Measurements from ENCODE around the gene CAB39.

The CAB39 gene

DNA sequence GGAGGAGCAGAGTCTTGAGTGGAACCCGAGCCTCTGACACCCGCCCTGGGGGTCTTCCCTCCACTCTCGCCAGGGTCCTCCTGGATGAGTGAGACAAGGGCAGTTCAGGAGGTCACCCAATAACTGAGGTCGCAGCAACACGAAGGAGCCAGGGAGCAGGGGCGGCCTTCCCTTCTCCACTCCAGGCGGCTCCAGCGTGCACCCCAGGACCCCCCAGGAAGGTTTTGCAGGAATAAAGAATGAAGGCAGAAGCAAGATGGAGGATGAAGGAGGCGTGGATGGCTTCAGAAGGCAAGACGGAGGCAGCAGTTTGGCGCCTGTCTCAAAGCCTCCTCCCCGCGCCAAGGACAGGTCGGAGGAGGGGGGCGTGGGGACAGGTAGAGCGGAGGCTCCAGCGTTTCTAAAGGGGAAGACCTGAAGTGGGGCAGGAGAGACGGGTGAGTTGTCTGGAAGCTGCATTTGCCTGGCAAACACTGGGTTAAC lies 151.5 kb downstream of the CAB39 start:
- H3K4me3 Mint-ChIP-seq: peak overlapping the region; percentile 98
- no peaks in the 10 kb centered on the region for H3K36me3 Mint-ChIP-seq (ENCODE audit: low read depth)
- H3K27ac Mint-ChIP-seq: no peak overlapping the region
- peaks cover 17% of the 10 kb centered on the region for H3K4me1 Mint-ChIP-seq (ENCODE audit: low read depth)
- peaks cover 69% of the 10 kb centered on the region for H3K27me3 Mint-ChIP-seq (ENCODE audit: low read depth)
- H3K9me3 Mint-ChIP-seq: no peaks in the 10 kb centered on the region

DNA sequence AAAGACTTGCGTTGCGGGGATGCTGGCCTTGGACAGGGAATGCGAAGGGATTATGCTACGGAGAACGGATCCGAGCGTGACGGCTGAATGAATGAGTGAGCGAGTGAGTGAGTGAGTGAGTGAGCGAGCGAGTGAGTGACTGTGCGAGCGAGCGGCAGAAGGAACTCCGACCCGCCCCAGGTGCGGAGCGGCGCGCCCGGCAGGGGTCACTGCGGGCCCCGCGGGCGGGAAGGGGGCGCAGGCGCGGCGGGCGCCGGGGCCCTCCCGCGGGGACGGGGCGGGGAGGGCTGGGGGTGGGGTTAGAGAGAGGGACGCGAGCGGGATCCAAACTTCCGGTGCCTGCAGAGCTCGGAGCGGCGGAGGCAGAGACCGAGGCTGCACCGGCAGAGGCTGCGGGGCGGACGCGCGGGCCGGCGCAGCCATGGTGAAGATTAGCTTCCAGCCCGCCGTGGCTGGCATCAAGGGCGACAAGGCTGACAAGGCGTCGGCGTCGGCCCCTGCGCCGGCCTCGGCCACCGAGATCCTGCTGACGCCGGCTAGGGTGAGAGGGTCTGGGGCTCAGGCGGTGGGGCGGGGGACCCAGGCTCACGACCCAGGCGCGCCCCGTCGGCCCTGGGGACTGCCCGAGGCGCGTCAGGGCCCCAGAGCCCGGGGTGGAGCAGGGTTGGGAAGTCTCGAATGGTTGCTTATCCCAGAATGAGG lies 152.1 kb downstream of the CAB39 start, which contains the start of gene ITM2C:
Gene ITM2C (plus strand): TSS at position 338 of the 702 bp plus-strand sequence. CDS start 84 bp downstream, at position 422.
- Mint-ChIP-seq H3K27me3 (ENCODE audit: low read depth) (peaks cover 63% of the 10 kb centered on the region), H3K36me3 (ENCODE audit: low read depth) (no peaks in the 10 kb centered on the region), H3K9me3 (no peaks in the 10 kb centered on the region), H3K4me1 (ENCODE audit: low read depth) (peaks cover 17% of the 10 kb centered on the region), H3K27ac (no peak within 1 kb of the TSS), H3K4me3 (peak within 1 kb of the TSS; percentile 98)

DNA sequence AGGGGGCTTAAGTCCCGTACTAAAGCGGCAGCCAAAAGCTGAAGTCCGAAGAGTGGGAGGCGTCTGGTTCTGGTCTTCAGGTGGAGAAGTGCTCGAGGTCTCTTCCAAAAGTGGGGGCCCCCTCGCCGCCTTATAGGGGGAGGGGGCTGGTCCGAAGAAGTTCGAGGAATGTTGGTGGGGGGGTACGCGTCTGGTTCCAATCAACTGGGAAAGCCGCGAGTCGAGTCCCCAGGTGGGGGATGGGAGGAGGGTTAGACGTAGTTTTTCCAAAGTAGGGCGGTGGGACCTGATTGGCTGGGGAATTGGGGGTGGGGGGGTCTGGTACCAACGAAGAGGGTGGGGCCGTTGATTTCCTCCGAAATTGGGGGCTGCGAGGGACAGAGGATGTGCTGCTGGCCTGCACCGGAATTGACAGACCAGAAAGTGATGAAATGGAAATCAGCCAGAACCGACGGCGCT lies 152.7 kb downstream of the CAB39 start:
- H3K36me3 Mint-ChIP-seq (ENCODE audit: low read depth): no peaks in the 10 kb centered on the region
- H3K4me3 Mint-ChIP-seq: peak overlapping the region; percentile 44
- peaks cover 62% of the 10 kb centered on the region for H3K27me3 Mint-ChIP-seq (ENCODE audit: low read depth)
- H3K4me1 Mint-ChIP-seq (ENCODE audit: low read depth): peaks cover 17% of the 10 kb centered on the region
- H3K9me3 Mint-ChIP-seq: no peaks in the 10 kb centered on the region
- no peak overlapping the region for H3K27ac Mint-ChIP-seq

DNA sequence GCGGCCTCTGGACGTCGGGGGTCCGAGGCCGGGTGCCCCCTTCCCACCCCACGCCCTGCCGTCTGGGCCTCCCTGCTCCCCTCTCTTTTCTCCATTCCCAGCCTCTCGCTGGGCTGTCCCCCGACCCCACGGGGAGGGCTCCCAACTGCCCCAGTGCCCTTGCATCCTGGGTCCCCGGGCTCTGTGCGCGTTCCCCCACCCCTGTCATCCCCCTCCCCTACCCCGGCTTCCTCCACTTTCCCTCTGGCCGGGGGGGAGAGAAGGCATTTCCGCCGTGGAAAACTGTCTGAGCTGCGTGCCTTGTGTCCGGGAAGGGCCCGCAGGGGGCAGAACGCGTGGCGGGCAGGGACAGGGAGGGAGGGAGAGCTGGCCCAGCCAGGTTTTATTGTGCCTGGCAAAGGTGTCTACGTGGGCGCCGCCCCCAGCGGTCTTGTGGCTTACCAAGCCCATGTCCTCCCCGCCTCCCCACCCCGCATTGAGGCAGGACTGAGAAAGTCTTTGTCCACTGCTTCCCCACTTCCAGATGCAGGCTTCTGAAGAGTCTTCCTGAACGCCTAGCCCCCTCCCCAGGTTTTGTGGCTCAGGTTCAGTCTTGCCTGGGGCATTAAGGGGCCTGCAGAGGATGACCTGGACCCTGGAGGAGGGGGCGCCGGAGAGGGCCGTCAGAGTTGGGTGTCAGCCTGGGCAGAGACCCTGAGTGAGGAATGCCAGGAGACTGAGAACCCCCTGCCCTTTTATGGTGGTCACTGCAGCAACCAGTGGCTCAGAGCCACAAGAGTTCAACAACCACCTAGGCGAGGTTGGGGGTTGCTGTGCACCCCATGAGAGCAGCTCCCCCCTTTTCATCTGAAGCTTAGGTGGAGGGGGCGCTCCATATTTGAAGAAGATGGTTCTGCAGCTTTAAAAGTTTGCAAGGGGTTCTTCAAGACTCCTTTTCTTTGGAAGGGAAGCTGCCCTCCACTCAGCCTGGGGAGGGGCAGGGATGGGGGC lies 153.4 kb downstream of the CAB39 start:
- Mint-ChIP-seq H3K27me3 (ENCODE audit: low read depth) (peaks cover 58% of the 10 kb centered on the region), H3K4me1 (ENCODE audit: low read depth) (peaks cover 17% of the 10 kb centered on the region)

DNA sequence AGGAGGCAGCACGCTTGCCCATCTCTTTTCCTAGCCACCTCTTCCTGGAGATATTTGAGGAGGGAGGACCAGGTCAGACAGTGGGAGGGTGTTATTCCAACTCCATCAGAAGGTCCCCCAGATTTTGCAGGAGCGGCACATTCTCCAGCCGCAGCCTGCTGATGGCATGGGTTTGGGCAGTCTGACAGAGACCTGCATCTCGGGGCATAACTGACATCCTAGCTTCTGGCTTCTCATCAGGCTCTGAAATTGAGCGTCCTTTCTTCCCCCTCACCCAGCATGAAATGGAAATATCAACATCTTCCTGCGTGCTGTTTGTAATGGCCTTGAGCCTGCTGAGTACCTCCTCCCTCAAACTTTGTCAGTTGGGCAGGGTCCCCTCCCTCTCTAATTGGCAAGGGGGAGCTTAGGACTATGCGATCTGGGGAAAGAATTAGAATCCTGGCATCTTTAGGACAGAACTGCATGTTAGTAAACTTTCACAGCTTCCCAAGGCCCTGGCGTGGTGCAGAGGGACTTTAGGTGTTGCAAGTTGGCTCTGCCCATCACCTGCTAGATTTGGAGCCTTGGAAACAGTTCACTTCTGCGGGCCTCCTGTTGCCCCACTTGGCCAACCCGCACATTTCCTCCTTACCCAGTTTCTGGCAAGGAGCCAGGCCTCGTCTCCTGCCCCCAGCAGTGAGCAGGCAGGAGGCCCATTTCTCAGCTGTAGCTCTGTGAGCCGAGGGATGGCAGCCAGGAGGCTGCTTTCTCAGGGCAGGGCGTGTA lies 154.3 kb downstream of the CAB39 start:
- no peaks in the 10 kb centered on the region for H3K36me3 Mint-ChIP-seq (ENCODE audit: low read depth)
- H3K27ac Mint-ChIP-seq: no peak overlapping the region
- H3K4me3 Mint-ChIP-seq: peak overlapping the region; percentile 54
- peaks cover 50% of the 10 kb centered on the region for H3K27me3 Mint-ChIP-seq (ENCODE audit: low read depth)
- H3K4me1 Mint-ChIP-seq (ENCODE audit: low read depth): peaks cover 11% of the 10 kb centered on the region
- H3K9me3 Mint-ChIP-seq: no peaks in the 10 kb centered on the region

More for the DNA sequence above, 153.4 kb downstream of the CAB39 start:
- H3K27ac Mint-ChIP-seq: no peak overlapping the region
- H3K9me3 Mint-ChIP-seq: no peaks in the 10 kb centered on the region
- peak overlapping the region; percentile 44 for H3K4me3 Mint-ChIP-seq
- H3K36me3 Mint-ChIP-seq (ENCODE audit: low read depth): no peaks in the 10 kb centered on the region

DNA sequence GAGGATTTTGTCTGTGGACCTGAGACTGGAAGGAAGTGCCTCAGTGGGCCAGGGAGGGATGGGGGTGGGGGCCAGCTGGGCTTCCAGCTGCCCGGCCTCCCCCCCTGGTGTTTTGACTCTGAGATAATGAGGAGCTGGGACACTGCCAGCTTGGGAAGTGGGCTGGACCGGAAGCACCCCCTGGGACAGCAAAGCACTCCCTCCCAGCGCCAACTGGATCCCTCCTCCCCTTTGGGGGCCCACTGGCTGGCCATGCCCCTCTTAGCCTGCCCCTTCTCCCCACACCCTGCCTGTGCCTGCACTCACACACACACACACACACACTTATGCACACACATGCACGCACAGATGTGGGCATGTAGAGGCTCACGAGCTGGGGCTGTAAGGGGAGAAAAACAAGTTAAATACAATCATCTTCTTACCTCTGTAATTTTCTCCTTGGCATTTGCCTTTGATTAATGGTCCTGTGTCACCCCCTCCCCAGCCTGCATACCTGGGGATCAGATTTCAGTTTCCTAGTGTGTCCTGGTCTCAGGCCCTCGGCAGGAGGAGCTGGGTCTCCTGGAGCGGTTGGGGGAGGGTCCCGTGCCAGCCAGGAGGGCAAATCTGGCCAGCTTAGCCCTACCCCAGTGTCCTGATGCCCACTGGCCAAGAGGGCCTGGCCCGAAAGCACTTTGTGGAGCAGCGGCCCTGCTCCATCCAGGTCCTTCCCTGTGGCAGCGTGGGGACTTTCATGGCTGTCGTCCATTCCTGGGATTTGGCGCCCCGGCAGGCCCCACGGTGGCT lies 155.7 kb downstream of the CAB39 start:
- Mint-ChIP-seq H3K36me3 (ENCODE audit: low read depth) (no peaks in the 10 kb centered on the region), H3K4me3 (no peak overlapping the region), H3K27ac (no peak overlapping the region), H3K4me1 (ENCODE audit: low read depth) (peaks cover 15% of the 10 kb centered on the region), H3K27me3 (ENCODE audit: low read depth) (peaks cover 38% of the 10 kb centered on the region), H3K9me3 (no peaks in the 10 kb centered on the region)

DNA sequence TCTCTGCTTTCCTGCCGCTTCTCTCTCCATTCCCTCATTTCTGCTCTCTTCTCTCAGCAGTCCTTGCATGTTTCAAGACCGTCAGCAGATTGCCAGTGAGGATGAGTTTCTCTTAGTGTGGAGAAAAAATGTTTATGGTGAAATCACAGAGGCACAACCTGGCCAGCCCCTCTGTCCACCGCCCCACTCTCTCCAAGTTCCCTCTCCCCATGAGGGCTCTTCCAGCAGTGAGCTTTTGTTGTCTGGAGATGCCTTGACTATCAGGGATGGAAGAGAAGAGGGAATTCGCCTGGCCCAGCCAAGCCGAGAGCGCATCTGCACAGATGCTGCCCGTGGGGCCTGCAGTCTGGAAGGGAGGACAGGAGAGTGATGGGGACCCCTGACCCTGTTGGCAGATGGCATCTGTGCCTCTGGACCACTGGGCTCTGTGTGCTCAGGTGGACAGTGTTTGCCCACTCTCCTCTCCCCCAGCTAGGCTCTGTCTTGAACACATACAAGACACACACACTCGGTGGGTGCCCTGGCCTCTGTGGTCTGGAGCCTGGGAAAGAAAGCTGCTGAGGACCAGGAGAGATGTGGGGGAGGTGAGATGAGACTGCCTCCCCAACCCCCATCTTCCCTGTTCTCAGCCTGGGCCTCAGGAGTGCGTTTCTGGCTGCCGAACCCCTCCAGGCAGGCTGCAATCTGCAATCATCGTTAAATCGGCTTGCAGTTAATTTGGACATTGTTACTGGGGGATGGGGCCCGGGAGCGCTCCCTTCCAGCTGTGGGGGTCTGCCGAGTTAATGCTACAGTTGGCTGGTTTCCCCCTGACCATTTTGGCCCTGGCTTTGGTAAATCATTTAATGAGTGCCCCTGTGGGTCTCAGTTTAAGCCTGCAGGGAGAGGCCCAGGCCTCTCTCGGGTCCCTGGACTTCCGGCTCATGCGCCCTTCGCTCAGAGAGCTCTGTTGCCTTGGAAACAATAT lies 156.6 kb downstream of the CAB39 start:
- no peaks in the 10 kb centered on the region for H3K9me3 Mint-ChIP-seq
- H3K4me1 Mint-ChIP-seq (ENCODE audit: low read depth): peaks cover 10% of the 10 kb centered on the region
- no peak overlapping the region for H3K27ac Mint-ChIP-seq
- no peaks in the 10 kb centered on the region for H3K36me3 Mint-ChIP-seq (ENCODE audit: low read depth)
- no peak overlapping the region for H3K4me3 Mint-ChIP-seq
- H3K27me3 Mint-ChIP-seq (ENCODE audit: low read depth): peaks cover 31% of the 10 kb centered on the region

DNA sequence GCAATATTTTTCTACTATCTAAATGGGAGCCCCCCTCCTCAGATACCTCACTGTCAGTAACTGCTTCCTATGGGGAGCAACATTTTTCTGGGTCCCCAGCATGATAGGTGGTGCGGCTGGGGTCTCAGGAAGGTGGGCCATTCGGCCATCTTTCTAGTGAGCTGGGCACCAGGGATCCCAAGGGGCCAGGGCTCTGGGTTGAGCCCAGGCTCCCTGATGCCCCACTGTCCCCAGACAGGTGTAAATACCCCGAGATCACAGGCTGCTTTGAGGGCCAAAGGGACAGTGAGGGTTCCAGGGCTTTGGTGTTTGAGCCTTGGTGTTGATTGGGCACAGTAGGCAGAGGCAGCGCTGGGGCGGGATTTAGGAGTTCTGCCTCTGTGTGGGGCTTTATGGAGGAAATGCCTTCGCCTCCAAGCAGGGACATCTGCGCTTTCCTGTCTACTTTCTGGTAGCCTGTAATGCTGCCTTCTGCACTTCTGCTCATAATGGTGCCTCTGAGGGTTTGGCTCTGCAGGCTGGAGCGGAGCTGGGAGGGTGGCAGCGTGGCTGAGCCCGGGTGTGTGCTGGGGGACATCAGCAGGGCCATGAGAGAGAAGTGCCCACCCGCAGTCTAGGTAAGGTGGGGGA lies 157.4 kb downstream of the CAB39 start:
- no peak overlapping the region for H3K4me3 Mint-ChIP-seq
- no peaks in the 10 kb centered on the region for H3K9me3 Mint-ChIP-seq
- H3K36me3 Mint-ChIP-seq (ENCODE audit: low read depth): no peaks in the 10 kb centered on the region
- H3K27ac Mint-ChIP-seq: no peak overlapping the region
- peaks cover 7% of the 10 kb centered on the region for H3K4me1 Mint-ChIP-seq (ENCODE audit: low read depth)
- peaks cover 25% of the 10 kb centered on the region for H3K27me3 Mint-ChIP-seq (ENCODE audit: low read depth)
